ENCODE data around the gene HSD17B14.
"Not testable (repeated sequence)": the region's sequence is repeated elsewhere in the genome, so short reads cannot be mapped to it uniquely, and the experiment has no call there.

Gene HSD17B14

GRCh38 chr19:48867123-48867745 lies 30.9 kb upstream of the HSD17B14 start:
- DNase-seq = no peak

GRCh38 chr19:48866692-48867091 lies 30.4 kb upstream of the HSD17B14 start:
- DNase-seq = no peak

- no peak for DNase-seq
Observed at GRCh38 chr19:48862827-48863226, 26.5 kb upstream of the HSD17B14 start.

GRCh38 chr19:48861313-48861712 lies 25.0 kb upstream of the HSD17B14 start:
- no peak for DNase-seq

- no peak for DNase-seq
Observed at GRCh38 chr19:48859711-48860572, 23.7 kb upstream of the HSD17B14 start.

- peak; percentile 81 for DNase-seq
Observed at GRCh38 chr19:48858984-48859710, 22.9 kb upstream of the HSD17B14 start.

- DNase-seq = no peak
Observed at GRCh38 chr19:48856921-48857320, 20.6 kb upstream of the HSD17B14 start.

GRCh38 chr19:48854103-48854502 lies 17.8 kb upstream of the HSD17B14 start:
- no peak for DNase-seq

GRCh38 chr19:48853483-48853882 lies 17.2 kb upstream of the HSD17B14 start:
- no peak for DNase-seq

- DNase-seq = no peak
Observed at GRCh38 chr19:48852292-48852691, 16.0 kb upstream of the HSD17B14 start.

- not testable (repeated sequence) for DNase-seq
Observed at GRCh38 chr19:48846659-48847058, 10.4 kb upstream of the HSD17B14 start.

GRCh38 chr19:48845384-48845783 lies 9.1 kb upstream of the HSD17B14 start:
- no peak for DNase-seq

- DNase-seq = no peak
Observed at GRCh38 chr19:48844472-48844871, 8.2 kb upstream of the HSD17B14 start.

- peak; percentile 33 for DNase-seq
Observed at GRCh38 chr19:48842789-48843162, 6.5 kb upstream of the HSD17B14 start.

- DNase-seq = no peak
Observed at GRCh38 chr19:48841571-48841970, 5.3 kb upstream of the HSD17B14 start.

- no peak for DNase-seq
Observed at GRCh38 chr19:48841047-48841446, 4.8 kb upstream of the HSD17B14 start.

- DNase-seq = no peak
Observed at GRCh38 chr19:48837687-48838086, 1.4 kb upstream of the HSD17B14 start.

- DNase-seq = peak; percentile 83
Observed at GRCh38 chr19:48837051-48837524, 797 bp upstream of the HSD17B14 start.

GRCh38 chr19:48835734-48836088 lies 580 bp downstream of the HSD17B14 start:
- peak; percentile 96 for DNase-seq

- DNase-seq = no peak
Observed at GRCh38 chr19:48833977-48834376, 2.3 kb downstream of the HSD17B14 start.

GRCh38 chr19:48833049-48833448 lies 3.2 kb downstream of the HSD17B14 start:
- DNase-seq = no peak

GRCh38 chr19:48830965-48831364 lies 5.3 kb downstream of the HSD17B14 start:
- no peak for DNase-seq

- DNase-seq = no peak
Observed at GRCh38 chr19:48830088-48830487, 6.2 kb downstream of the HSD17B14 start.

GRCh38 chr19:48826606-48827020 lies 9.7 kb downstream of the HSD17B14 start:
- DNase-seq = no peak

Measured in activated naive CD4-positive, alpha-beta T cell treated with anti-CD3 and anti-CD28 coated beads, Interleukin-2, amount 50 U/mL, for 16 hours (primary cell).